CD4-positive, alpha-beta T cell treated with Interleukin-6 at 100 ng/mL for 8 hours (primary cell): Measurements from ENCODE around the gene IL17F.

ENCODE experiments used
- DNase-seq: peaks from one replicate; pipeline ENCODE4 v3.0.0-alpha.2; 2020; ENCODE audit warnings: mixed read lengths, low spot score

Gene IL17F

GRCh38 chr6:52244400-52244799 lies at the start of gene IL17F:
Gene IL17F, minus strand, starts transcription at chr6:52244500. Its CDS starts 71 bp downstream, at chr6:52244429.
- DNase-seq, result no peak

DNA sequence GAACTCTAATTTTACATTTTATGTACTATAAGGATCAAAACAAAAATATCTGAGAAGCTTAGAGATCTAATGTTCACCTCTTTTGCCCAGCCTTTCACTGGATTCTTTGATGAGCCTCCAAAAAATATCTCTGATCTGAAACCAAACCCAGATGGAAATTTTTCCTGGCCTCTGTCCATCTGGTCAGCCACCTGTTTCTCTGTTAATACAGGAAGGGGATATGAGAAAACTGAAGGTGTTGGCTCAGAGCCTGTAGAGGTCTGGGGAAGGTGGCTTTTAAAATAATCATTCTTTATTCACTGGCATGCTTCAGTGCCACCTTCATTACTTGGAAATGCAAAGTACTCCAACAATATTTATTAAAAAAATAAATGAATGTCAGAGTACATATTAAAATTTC lies 48.8 kb upstream of the IL17F start:
- DNase-seq, result no peak

DNA sequence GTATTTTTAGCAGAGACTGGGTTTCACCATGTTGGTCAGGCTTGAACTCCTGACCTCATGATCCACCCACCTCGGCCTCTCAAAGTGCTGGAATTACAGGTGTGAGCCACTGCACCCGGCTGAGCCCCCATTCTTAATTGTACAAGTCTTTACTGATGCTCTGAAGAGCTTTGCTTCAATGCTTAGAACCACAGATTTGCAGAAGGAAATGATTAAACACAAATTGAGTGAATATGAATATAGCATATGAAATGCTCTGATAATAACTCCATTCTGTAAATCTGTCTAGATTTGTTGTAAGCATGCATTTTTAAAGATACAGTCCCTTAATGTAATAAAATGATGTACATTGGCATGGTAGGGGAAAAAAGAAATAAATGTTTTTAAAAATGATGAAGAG lies 44.5 kb upstream of the IL17F start:
- no peak for DNase-seq

- DNase-seq, result no peak
These were observed 43.9 kb upstream of the IL17F start for GRCh38 chr6:52288216-52288615.

DNA sequence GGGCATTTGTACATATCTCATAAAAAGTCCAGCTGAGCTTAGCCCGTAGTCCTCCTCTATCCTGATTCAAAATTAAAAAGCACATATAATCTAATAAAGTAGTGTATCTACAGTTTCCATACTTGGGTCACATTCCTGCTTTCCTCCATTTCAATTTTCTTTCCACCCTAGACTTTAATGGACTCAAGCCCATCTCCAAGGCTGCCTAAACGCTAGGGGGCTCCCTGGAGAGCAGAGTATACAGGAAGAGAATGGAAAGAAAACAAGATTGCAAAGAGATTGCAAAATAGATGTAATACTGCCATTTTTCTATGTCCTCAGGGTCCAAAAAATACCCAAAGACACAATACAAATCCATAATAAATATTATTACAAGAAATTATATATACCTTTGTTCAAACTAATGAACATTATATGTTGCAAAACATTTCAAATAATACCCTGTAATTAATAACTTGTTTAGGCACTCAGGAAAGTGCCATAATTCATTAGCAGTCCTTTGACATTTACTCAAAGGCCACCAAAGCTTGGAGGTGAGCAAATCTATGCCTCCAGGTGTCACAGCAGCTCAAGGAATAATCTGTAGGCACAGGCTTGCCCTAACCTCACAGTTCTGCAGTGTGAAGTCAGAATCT lies 42.6 kb upstream of the IL17F start:
- peak; percentile 67 for DNase-seq

- peak; percentile 36 for DNase-seq
These were observed 41.1 kb upstream of the IL17F start for GRCh38 chr6:52285177-52286068.

GRCh38 chr6:52284460-52285176 lies 40.3 kb upstream of the IL17F start, which contains the start of gene MCM3:
Gene MCM3, minus strand, starts transcription at chr6:52284742. Its CDS starts 68 bp downstream, at chr6:52284674.
- DNase-seq, result peak; percentile 98

- DNase-seq, result no peak
These were observed 39.8 kb upstream of the IL17F start for GRCh38 chr6:52284131-52284459.

DNA sequence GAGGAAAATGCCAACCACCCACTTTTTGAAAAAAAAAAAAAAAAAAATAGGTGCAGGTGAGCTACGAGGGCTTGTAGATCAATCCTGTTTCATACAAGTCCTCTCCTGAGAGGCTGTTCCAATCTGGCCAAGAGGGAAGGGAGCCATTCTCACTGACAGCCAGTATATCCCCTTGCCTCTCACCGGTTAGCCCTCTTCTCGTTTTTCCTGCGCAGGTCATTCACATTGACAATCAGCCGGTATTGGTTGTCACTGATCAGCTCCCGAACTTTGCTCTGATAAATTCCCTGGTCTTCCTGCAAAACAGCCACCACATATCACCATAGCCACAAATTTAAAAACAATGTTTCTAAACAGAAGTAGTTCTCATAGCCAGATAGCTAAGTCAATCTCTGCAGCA lies 38.8 kb upstream of the IL17F start:
- DNase-seq, result no peak

DNA sequence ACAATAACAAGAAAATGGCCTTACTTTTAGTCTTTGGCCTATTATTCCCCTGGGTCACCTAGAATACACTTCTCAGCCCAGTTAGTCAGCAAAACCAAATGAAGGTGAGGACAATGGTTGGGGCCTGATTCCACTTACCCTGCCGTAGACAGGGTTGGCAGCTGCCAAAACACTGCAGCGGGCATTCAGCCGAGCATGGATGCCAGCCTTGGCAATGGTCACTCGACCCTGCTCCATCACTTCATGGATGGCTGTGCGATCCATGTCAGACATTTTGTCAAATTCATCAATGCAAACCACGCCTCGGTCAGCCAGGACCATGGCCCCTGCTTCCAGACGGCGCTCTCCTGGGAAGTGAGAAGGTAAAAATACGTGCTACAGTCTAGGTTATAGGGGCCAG lies 31.8 kb upstream of the IL17F start:
- no peak for DNase-seq

- no peak for DNase-seq
These were observed 27.7 kb upstream of the IL17F start for GRCh38 chr6:52271852-52272460.

DNA sequence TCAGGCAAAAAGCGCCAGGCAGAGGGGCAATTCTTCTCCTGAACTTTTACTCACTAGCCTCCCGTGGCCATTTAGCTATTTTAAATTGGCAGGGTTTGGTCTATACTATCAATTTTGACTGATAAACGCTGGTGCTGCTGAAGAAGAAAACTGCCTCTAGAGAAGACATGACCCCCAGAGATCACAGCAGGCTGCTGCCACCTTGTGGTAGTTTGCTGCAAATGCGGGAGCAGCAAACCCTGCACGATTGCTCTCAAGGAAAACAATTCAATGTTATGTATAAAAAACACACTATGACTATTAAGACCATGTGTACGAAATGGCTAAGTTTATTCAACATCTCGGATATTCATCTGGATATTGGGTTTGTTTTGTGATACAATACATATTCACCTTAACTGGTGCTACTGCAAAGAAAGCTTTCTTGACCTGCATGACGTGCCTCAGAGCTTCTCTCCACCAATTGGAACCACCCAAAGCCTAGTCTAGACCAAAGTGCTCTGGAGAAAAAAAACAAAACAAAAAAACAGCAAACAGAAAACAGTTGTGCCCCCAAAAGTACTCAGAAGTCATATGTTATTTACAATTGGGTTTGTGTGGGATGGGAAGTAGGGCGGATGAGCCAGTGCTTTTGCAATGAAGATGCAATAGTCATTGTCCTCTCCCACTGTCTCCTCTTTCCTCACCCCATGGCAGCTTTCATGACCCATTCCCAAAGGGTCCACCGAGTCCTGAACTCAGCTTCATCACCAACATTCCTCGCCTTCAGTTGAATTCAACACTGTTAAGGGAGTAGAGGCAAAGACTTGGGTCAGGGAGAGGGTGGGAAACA lies 19.6 kb upstream of the IL17F start:
- peak; percentile 73 for DNase-seq

DNA sequence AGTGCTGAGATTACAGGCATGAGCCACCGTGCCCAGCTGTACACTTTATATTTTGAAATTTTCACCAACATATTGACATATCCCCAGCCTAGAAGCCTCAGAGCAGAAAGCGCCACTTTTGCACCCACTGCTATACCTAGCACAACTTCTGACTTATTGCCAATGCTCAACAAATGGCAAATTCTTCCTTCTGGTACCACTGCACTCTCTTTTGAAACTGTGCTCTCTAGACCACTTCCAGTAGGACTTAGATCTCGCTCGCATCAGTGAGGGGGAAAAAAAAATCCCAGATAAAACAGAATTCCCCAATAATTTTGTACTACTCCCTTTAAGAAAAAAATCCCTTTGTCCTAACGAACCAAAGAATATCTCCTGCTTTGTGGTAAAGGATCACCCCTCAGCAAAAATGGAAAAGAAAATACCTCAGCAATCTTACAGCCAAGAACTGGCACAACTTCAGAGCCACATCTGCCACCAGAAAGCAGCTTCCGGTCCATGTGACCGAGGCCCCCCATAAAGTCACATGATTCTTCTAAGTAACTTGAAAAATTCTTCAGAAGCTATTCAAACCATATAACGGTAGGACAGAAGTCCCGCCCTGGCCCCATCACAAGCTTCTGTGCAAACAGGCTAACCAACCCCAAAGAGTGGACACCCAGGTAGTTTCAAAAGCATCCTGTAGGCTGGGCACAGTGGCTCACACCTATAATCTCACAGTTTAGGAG lies 18.5 kb upstream of the IL17F start:
- no peak for DNase-seq

GRCh38 chr6:52261229-52261628 lies 16.9 kb upstream of the IL17F start:
- no peak for DNase-seq

DNA sequence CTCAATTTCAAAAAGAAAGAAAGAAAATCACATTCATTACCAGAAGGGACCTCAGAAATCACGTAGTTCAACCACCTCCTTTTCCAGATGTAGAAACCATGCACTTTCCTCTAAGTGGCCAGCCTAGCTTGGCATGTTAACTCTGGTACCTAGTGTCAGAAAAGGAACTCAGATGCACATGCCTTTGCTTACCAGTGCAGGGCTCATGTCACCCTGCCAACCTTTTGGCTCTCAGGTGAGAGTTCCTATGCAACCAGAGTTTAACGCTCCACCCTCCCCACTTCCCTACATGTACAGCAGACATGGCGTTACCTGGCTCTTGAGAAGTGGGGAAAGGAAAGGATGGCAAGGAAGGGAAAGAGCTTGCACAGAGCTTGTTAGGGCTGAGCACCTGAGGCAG lies 16.3 kb upstream of the IL17F start:
- no peak for DNase-seq

GRCh38 chr6:52255434-52255833 lies 11.1 kb upstream of the IL17F start:
- DNase-seq, result no peak

GRCh38 chr6:52254731-52255378 lies 10.6 kb upstream of the IL17F start:
- DNase-seq, result no peak

GRCh38 chr6:52253494-52253893 lies 9.2 kb upstream of the IL17F start:
- DNase-seq, result no peak

- DNase-seq, result no peak
These were observed 6.8 kb upstream of the IL17F start for GRCh38 chr6:52251113-52251512.

DNA sequence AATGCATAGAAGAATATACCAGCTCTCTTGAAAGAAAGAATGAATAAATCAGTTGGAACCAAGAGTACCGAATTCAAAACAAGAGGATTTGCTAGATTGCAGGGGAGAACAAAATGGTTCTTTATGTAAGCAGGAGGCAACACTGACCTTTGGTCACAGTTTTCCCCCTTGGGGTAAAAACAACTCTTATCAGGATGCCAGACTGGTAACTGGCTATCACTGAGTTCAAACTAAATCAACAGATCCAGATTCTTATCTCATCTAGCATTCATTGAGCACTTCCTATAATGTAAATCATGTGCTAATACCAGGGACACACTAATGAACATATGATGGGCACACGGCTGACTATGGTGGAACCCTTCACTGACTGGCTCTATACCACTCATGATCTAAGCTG lies 4.8 kb upstream of the IL17F start:
- DNase-seq, result no peak
